WTC11 (cell line): ENCODE measurements around the gene DCTN1. TPM values are rescaled to one million over a fixed set of nuclear protein-coding genes. Genes with fewer than 3 reads are reported as not detected.
A peak's percentile ranks its signal among the peaks of the same experiment; 100 is the strongest.

Source experiments
- ATAC-seq: fragments of 200-7000 bp; cut with Tn5 transposase; 2 replicates; pipeline ENCODE4 v1.10.0; 2021; ENCODE audit warnings: mild to moderate bottlenecking, moderate library complexity
- CTCF ChIA-PET: fragments of 300-600 bp; sonication (Branson Sonifier 250); formaldehyde crosslinking; loops from one replicate; lab custom pipeline; 2021; ENCODE audit warnings: antibody characterized with exemption; lab: Charles Lee
- POLR2A ChIA-PET: fragments of 350-600 bp; sonication (Branson Sonifier 250); formaldehyde crosslinking; loops from one replicate; lab custom pipeline; 2021; ENCODE audit warnings: antibody characterized with exemption; lab: Charles Lee
- DNase-seq: peaks from one replicate; pipeline ENCODE4 v3.0.0; 2021; ENCODE audit warnings: low spot score
- H3K27ac Mint-ChIP-seq: 2 replicates; pipeline ENCODE4 v1.8.0; 2021; ENCODE audit warnings: mixed read lengths
- H3K27me3 Mint-ChIP-seq: 2 replicates; pipeline ENCODE4 v1.8.0; 2021; ENCODE audit warnings: low read depth, mild to moderate bottlenecking, moderate library complexity, mixed read lengths
- H3K36me3 Mint-ChIP-seq: 2 replicates; pipeline ENCODE4 v1.8.0; 2021; ENCODE audit warnings: mixed read lengths
- H3K4me1 Mint-ChIP-seq: 2 replicates; pipeline ENCODE4 v1.8.0; 2022; ENCODE audit warnings: mixed read lengths
- H3K4me3 Mint-ChIP-seq: 2 replicates; pipeline ENCODE4 v1.8.0; 2021; ENCODE audit warnings: mild to moderate bottlenecking, moderate library complexity, mixed read lengths
- H3K9me3 Mint-ChIP-seq: 2 replicates; pipeline ENCODE4 v1.8.0; 2021; ENCODE audit warnings: mixed read lengths
- AR ChIP-seq: fragments of 250-450 bp; sonication (Bioruptor Pico); IDR thresholded peaks from 2 replicates; pipeline ENCODE4 v1.9.0; 2021; ENCODE audit warnings: mild to moderate bottlenecking
- CBFB ChIP-seq: sonication (generic); formaldehyde crosslinking; IDR thresholded peaks from 2 replicates; pipeline ENCODE4 v1.8.1; 2022; ENCODE audit warnings: mild to moderate bottlenecking, low read depth, missing genetic modification reagents
- CDX4 ChIP-seq: fragments of 250-450 bp; sonication (Bioruptor Pico); IDR thresholded peaks from 2 replicates; pipeline ENCODE4 v1.9.0; 2021; ENCODE audit warnings: moderate library complexity, mild to moderate bottlenecking, inconsistent platforms, borderline replicate concordance
- GABPB1 ChIP-seq: sonication (generic); formaldehyde crosslinking; IDR thresholded peaks from 2 replicates; pipeline ENCODE4 v1.8.1; 2023; ENCODE audit warnings: mild to moderate bottlenecking, missing genetic modification reagents
- GRHL2 ChIP-seq: fragments of 250-450 bp; sonication (Bioruptor Pico); IDR thresholded peaks from 2 replicates; pipeline ENCODE4 v1.8.0; 2022; ENCODE audit warnings: mild to moderate bottlenecking, moderate library complexity; ENCODE audit not compliant: insufficient replicate concordance, severe bottlenecking
- IRF2 ChIP-seq: sonication (generic); formaldehyde crosslinking; IDR thresholded peaks from 2 replicates; pipeline ENCODE4 v1.8.0; 2022; ENCODE audit warnings: low read depth, missing genetic modification reagents, borderline replicate concordance
- JAZF1 ChIP-seq: fragments of 250-450 bp; sonication (Bioruptor Pico); IDR thresholded peaks from 2 replicates; pipeline ENCODE4 v1.9.0; 2021; ENCODE audit warnings: moderate library complexity, mild to moderate bottlenecking, inconsistent platforms
- NFATC4 ChIP-seq: fragments of 250-450 bp; sonication (Bioruptor Pico); IDR thresholded peaks from 2 replicates; pipeline ENCODE4 v1.9.0; 2021; ENCODE audit warnings: mild to moderate bottlenecking
- NR2C2 ChIP-seq: sonication (generic); formaldehyde crosslinking; IDR thresholded peaks from 2 replicates; pipeline ENCODE4 v1.8.0; 2022; ENCODE audit warnings: mild to moderate bottlenecking, missing genetic modification reagents
- RELA ChIP-seq: sonication (generic); formaldehyde crosslinking; IDR thresholded peaks from 2 replicates; pipeline ENCODE4 v1.8.1; 2022; ENCODE audit warnings: missing genetic modification reagents, mild to moderate bottlenecking, borderline replicate concordance
- TEAD1 ChIP-seq: sonication (generic); formaldehyde crosslinking; IDR thresholded peaks from 2 replicates; pipeline ENCODE4 v1.8.0; 2022; ENCODE audit warnings: mild to moderate bottlenecking, missing genetic modification reagents
- TP53 ChIP-seq: sonication (generic); formaldehyde crosslinking; IDR thresholded peaks from 2 replicates; pipeline ENCODE4 v1.8.1; 2023; ENCODE audit warnings: mild to moderate bottlenecking, missing genetic modification reagents
- ZBTB21 ChIP-seq: sonication (generic); formaldehyde crosslinking; IDR thresholded peaks from 2 replicates; pipeline ENCODE4 v1.8.1; 2023; ENCODE audit warnings: mild to moderate bottlenecking, missing genetic modification reagents, borderline replicate concordance
- ZNF232 ChIP-seq: sonication (generic); formaldehyde crosslinking; IDR thresholded peaks from 2 replicates; pipeline ENCODE4 v1.8.0; 2022; ENCODE audit warnings: mild to moderate bottlenecking, missing genetic modification reagents
- ZNF425 ChIP-seq: fragments of 250-450 bp; sonication (Bioruptor Pico); conservative IDR thresholded peaks from 2 replicates; pipeline ENCODE4 v1.9.0; 2021; ENCODE audit warnings: mild to moderate bottlenecking
- total RNA-seq: library from RNA; stranded (reverse); gene quantifications from 3 replicates; pipeline ENCODE4 v1.2.3, GENCODE V29; 2021

The DCTN1 gene
- total RNA-seq, 1 experiment from 2014 or later, result 179 TPM

- TF ChIP-seq ZNF425 (CRISPR knock-in tag), result no peak
These were observed 5.5 kb downstream of the DCTN1 start (continued) for GRCh38 chr2:74374509-74375205.

- Mint-ChIP-seq H3K27ac (peak overlapping the region; percentile 90; the same call in 1 of the 2 replicates), H3K4me1 (peaks cover 35% of the 10 kb centered on the region), H3K9me3 (no peaks in the 10 kb centered on the region), H3K36me3 (peaks cover 31% of the 10 kb centered on the region), H3K4me3 (peak overlapping the region; percentile 83), H3K27me3 (no peaks in the 10 kb centered on the region)
- DNase-seq (peak; percentile 20), ATAC-seq (peak; percentile 5)
- ChIA-PET POLR2A (interaction anchor here (0.6 to 1.7 kb wide), 4 partner anchors 17 to 41 kb away, joined by 3 to 7 read pairs (median 4); no protein-coding TSS in a partner anchor), CTCF (interaction anchor here (0.9 to 3.2 kb wide), 7 partner anchors 15 to 124 kb away, joined by 3 to 35 read pairs (median 7); partner anchors contain the start of gene INO80B)
- no peak for TF ChIP-seq IRF2 (CRISPR knock-in tag)
- no peak for TF ChIP-seq CDX4 (CRISPR knock-in tag)
- no peak for TF ChIP-seq RELA (CRISPR knock-in tag)
- TF ChIP-seq ZBTB21 (CRISPR knock-in tag), result no peak
- no peak for TF ChIP-seq NR2C2 (CRISPR knock-in tag)
These were observed 6.1 kb downstream of the DCTN1 start for GRCh38 chr2:74373985-74374384.

- no peaks in the 10 kb centered on the region for H3K27me3 Mint-ChIP-seq
- H3K4me3 Mint-ChIP-seq, result peak overlapping the region; percentile 83
- H3K36me3 Mint-ChIP-seq, result peaks cover 38% of the 10 kb centered on the region
- no peaks in the 10 kb centered on the region for H3K9me3 Mint-ChIP-seq
- DNase-seq (peak; percentile 27), ATAC-seq (peak; percentile 43)
- POLR2A ChIA-PET, result interaction anchor here (0.6 to 1.5 kb wide), 2 partner anchors 18 to 102 kb away, joined by 3 to 4 read pairs; no protein-coding TSS in a partner anchor
- peak overlapping the region; percentile 86 for H3K27ac Mint-ChIP-seq
- CTCF ChIA-PET, result interaction anchor here (1.9 to 3.2 kb wide), 2 partner anchors 18 to 38 kb away, joined by 18 to 35 read pairs; no protein-coding TSS in a partner anchor
- H3K4me1 Mint-ChIP-seq, result peaks cover 30% of the 10 kb centered on the region
- TF ChIP-seq CBFB (CRISPR knock-in tag) (no peak), ZNF425 (CRISPR knock-in tag) (no peak), GABPB1 (CRISPR knock-in tag) (no peak), ZNF232 (CRISPR knock-in tag) (no peak), TP53 (no peak), NFATC4 (no peak), AR (no peak), JAZF1 (CRISPR knock-in tag) (no peak), GRHL2 (no peak), TEAD1 (CRISPR knock-in tag) (no peak)
These were observed 6.9 kb downstream of the DCTN1 start for GRCh38 chr2:74373221-74373676.
